Measurements from ENCODE around the gene NEK6.

Gene NEK6

DNA sequence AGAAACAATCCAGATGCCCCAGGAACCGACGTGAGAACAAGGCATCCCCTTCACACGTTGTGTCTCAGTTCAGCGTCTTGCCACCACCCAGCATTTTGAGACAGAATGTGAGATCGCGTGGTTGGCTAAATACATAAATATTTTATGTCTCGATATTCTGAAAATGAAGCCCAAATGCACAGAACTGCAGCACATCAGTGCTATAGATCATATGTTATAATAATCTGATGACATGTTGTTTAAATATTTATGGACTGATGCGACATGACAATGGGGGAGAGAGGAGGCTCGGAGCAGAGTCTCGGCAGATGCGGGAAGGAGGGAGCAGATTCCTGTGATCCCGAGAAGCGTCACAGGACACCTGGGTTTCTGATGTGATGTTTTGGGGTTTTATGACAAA is 10.9 kb downstream of the NEK6 start:
- Histone ChIP-seq H3K27ac (ENCODE audit: insufficient read depth, low read depth, low read length, poor library complexity, severe bottlenecking) (no peak overlapping the region), H3K36me3 (ENCODE audit: control insufficient read depth, insufficient read depth, low read length) (no peaks in the 10 kb centered on the region), H3K4me3 (ENCODE audit: insufficient read depth, low read depth, low read length) (no peak overlapping the region), H3K27me3 (ENCODE audit: control insufficient read depth, insufficient read depth, low read length, poor library complexity, severe bottlenecking) (no peaks in the 10 kb centered on the region), H3K4me1 (ENCODE audit: control insufficient read depth, insufficient read depth, low read length) (peaks cover 13% of the 10 kb centered on the region), H3K9me3 (ENCODE audit: control insufficient read depth, low read length) (no peaks in the 10 kb centered on the region)
- 94 to 96% methylated on average over 13 of the region's 13 CpGs for WGBS, 2 experiments

DNA sequence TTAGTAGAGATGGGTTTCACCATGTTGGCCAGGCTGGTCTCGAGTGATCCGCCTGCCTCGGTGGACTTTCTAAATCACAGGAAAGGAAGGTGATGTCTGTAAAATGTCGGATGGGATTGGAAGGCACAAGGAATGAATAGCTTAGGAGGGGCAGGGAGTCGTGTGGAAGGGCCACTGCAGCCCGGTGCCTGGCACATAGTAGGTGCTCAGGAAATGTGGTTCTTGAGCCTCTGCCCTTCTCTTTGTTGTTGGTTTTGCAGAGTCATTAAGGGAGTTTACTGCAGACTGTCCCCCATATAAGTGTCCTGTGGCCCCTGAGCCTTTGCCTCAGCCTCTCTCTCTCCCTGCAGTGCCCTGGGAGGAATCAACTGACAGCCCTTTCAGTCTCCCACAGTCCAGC is 11.8 kb downstream of the NEK6 start:
- Histone ChIP-seq H3K9me3 (ENCODE audit: control insufficient read depth, low read length) (no peaks in the 10 kb centered on the region), H3K27me3 (ENCODE audit: control insufficient read depth, insufficient read depth, low read length, poor library complexity, severe bottlenecking) (no peaks in the 10 kb centered on the region), H3K4me1 (ENCODE audit: control insufficient read depth, insufficient read depth, low read length) (peaks cover 13% of the 10 kb centered on the region), H3K36me3 (ENCODE audit: control insufficient read depth, insufficient read depth, low read length) (no peaks in the 10 kb centered on the region), H3K4me3 (ENCODE audit: insufficient read depth, low read depth, low read length) (no peak overlapping the region), H3K27ac (ENCODE audit: insufficient read depth, low read depth, low read length, poor library complexity, severe bottlenecking) (no peak overlapping the region)
- WGBS, 2 experiments, result 91% methylated on average over 6 of the region's 6 CpGs

DNA sequence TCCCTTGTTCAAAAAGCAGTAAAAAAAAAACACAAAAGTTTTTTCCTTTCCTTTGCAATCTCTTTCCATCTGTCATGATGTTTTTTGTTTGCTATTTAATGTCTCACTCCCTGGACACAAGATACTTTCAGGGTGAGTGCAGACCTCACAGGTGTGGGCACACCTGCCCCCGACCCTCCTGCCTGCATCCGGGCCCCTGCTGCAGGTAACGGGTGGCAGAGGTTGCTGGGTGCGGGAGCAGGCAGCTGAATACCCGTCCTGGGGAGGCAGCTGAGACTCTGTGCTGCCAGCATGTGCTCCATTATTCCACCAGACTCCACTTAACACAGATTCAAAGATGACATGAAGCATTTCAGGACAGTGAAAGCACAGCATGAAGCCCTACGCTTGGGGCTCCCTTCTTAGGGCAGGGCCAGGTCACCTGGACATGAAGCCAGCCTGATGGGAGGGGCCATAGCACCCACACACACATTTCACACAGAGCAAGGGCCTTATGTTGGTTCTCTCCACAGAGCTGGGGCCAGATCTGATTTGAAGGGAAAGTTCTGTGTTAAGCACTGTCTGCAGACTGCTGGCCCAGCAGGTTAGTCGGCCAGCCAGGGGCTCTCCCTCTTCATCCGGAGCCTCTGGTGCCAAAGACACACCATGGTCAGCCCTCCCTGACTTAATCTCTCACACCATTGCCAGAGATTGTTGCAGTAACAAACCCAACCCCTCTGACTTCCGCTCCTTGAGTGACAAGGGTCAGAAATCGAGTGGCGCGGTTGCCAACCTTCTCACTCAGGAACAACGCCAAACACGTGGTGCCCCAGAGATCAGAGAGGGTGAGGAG is 13.0 kb downstream of the NEK6 start:
- Histone ChIP-seq H3K27me3 (ENCODE audit: control insufficient read depth, insufficient read depth, low read length, poor library complexity, severe bottlenecking) (no peaks in the 10 kb centered on the region), H3K4me1 (ENCODE audit: control insufficient read depth, insufficient read depth, low read length) (peaks cover 13% of the 10 kb centered on the region), H3K36me3 (ENCODE audit: control insufficient read depth, insufficient read depth, low read length) (no peaks in the 10 kb centered on the region), H3K9me3 (ENCODE audit: control insufficient read depth, low read length) (no peaks in the 10 kb centered on the region), H3K27ac (ENCODE audit: insufficient read depth, low read depth, low read length, poor library complexity, severe bottlenecking) (no peak overlapping the region), H3K4me3 (ENCODE audit: insufficient read depth, low read depth, low read length) (no peak overlapping the region)
- WGBS, 2 experiments, result 85 to 87% methylated on average over 14 of the region's 14 CpGs

GRCh38 chr9:124271660-124272059 is 13.9 kb downstream of the NEK6 start:
- Histone ChIP-seq H3K9me3 (ENCODE audit: control insufficient read depth, low read length) (no peaks in the 10 kb centered on the region), H3K27ac (ENCODE audit: insufficient read depth, low read depth, low read length, poor library complexity, severe bottlenecking) (no peak overlapping the region), H3K36me3 (ENCODE audit: control insufficient read depth, insufficient read depth, low read length) (no peaks in the 10 kb centered on the region), H3K27me3 (ENCODE audit: control insufficient read depth, insufficient read depth, low read length, poor library complexity, severe bottlenecking) (no peaks in the 10 kb centered on the region), H3K4me3 (ENCODE audit: insufficient read depth, low read depth, low read length) (no peak overlapping the region), H3K4me1 (ENCODE audit: control insufficient read depth, insufficient read depth, low read length) (peaks cover 13% of the 10 kb centered on the region)
- WGBS, 2 experiments, result 83 to 84% methylated on average over 7 of the region's 7 CpGs

GRCh38 chr9:124272118-124272517 is 14.4 kb downstream of the NEK6 start:
- Histone ChIP-seq H3K36me3 (ENCODE audit: control insufficient read depth, insufficient read depth, low read length) (no peaks in the 10 kb centered on the region), H3K4me3 (ENCODE audit: insufficient read depth, low read depth, low read length) (no peak overlapping the region), H3K27me3 (ENCODE audit: control insufficient read depth, insufficient read depth, low read length, poor library complexity, severe bottlenecking) (no peaks in the 10 kb centered on the region), H3K9me3 (ENCODE audit: control insufficient read depth, low read length) (no peaks in the 10 kb centered on the region), H3K27ac (ENCODE audit: insufficient read depth, low read depth, low read length, poor library complexity, severe bottlenecking) (no peak overlapping the region), H3K4me1 (ENCODE audit: control insufficient read depth, insufficient read depth, low read length) (peaks cover 13% of the 10 kb centered on the region)
- 84 to 87% methylated on average over 7 of the region's 7 CpGs for WGBS, 2 experiments

GRCh38 chr9:124272979-124273378 is 15.2 kb downstream of the NEK6 start:
- Histone ChIP-seq H3K4me1 (ENCODE audit: control insufficient read depth, insufficient read depth, low read length) (peaks cover 13% of the 10 kb centered on the region), H3K27me3 (ENCODE audit: control insufficient read depth, insufficient read depth, low read length, poor library complexity, severe bottlenecking) (no peaks in the 10 kb centered on the region)
- WGBS, 2 experiments, result 94% methylated on average over 9 of the region's 9 CpGs

GRCh38 chr9:124273427-124274160 is 15.8 kb downstream of the NEK6 start:
- H3K27ac ChIP-seq (ENCODE audit: insufficient read depth, low read depth, low read length, poor library complexity, severe bottlenecking), result no peak overlapping the region
- WGBS, 2 experiments, result 91 to 92% methylated on average over 21 of the region's 21 CpGs

More at GRCh38 chr9:124272979-124273378, 15.2 kb downstream of the NEK6 start:
- Histone ChIP-seq H3K27ac (ENCODE audit: insufficient read depth, low read depth, low read length, poor library complexity, severe bottlenecking) (no peak overlapping the region), H3K4me3 (ENCODE audit: insufficient read depth, low read depth, low read length) (no peak overlapping the region), H3K36me3 (ENCODE audit: control insufficient read depth, insufficient read depth, low read length) (no peaks in the 10 kb centered on the region), H3K9me3 (ENCODE audit: control insufficient read depth, low read length) (no peaks in the 10 kb centered on the region)

GRCh38 chr9:124274226-124274625 is 16.5 kb downstream of the NEK6 start:
- Histone ChIP-seq H3K36me3 (ENCODE audit: control insufficient read depth, insufficient read depth, low read length) (no peaks in the 10 kb centered on the region), H3K27me3 (ENCODE audit: control insufficient read depth, insufficient read depth, low read length, poor library complexity, severe bottlenecking) (no peaks in the 10 kb centered on the region), H3K4me3 (ENCODE audit: insufficient read depth, low read depth, low read length) (no peak overlapping the region), H3K27ac (ENCODE audit: insufficient read depth, low read depth, low read length, poor library complexity, severe bottlenecking) (no peak overlapping the region), H3K9me3 (ENCODE audit: control insufficient read depth, low read length) (no peaks in the 10 kb centered on the region), H3K4me1 (ENCODE audit: control insufficient read depth, insufficient read depth, low read length) (peaks cover 13% of the 10 kb centered on the region)
- 92 to 94% methylated on average over 6 of the region's 6 CpGs for WGBS, 2 experiments

More at GRCh38 chr9:124273427-124274160, 15.8 kb downstream of the NEK6 start:
- H3K27me3 ChIP-seq (ENCODE audit: control insufficient read depth, insufficient read depth, low read length, poor library complexity, severe bottlenecking), result no peaks in the 10 kb centered on the region
- H3K36me3 ChIP-seq (ENCODE audit: control insufficient read depth, insufficient read depth, low read length), result no peaks in the 10 kb centered on the region
- H3K4me1 ChIP-seq (ENCODE audit: control insufficient read depth, insufficient read depth, low read length), result peaks cover 13% of the 10 kb centered on the region
- no peaks in the 10 kb centered on the region for H3K9me3 ChIP-seq (ENCODE audit: control insufficient read depth, low read length)
- H3K4me3 ChIP-seq (ENCODE audit: insufficient read depth, low read depth, low read length), result no peak overlapping the region

DNA sequence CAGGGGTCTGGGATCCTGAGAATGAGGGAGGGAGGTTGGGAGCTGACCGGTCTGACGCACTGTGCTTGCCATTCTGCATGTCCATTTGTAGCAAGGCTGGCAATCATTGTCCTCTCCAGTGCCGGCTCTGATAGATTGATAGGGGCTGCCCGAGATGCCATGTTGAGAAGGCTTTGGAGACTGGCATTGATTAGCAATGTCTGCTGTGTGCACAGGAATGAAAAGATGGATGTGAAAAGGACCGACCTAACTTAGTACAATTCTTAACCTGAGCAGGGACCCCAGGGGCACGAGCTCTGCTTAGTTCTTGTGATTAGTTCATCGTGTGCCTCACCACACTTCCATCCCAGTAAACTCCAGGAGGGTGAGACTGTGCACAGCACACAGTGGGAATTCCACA is 17.0 kb downstream of the NEK6 start:
- H3K4me1 ChIP-seq (ENCODE audit: control insufficient read depth, insufficient read depth, low read length), result peaks cover 13% of the 10 kb centered on the region
- H3K9me3 ChIP-seq (ENCODE audit: control insufficient read depth, low read length), result no peaks in the 10 kb centered on the region
- 92 to 93% methylated on average over 7 of the region's 7 CpGs for WGBS, 2 experiments
- H3K27me3 ChIP-seq (ENCODE audit: control insufficient read depth, insufficient read depth, low read length, poor library complexity, severe bottlenecking), result no peaks in the 10 kb centered on the region
- no peak overlapping the region for H3K27ac ChIP-seq (ENCODE audit: insufficient read depth, low read depth, low read length, poor library complexity, severe bottlenecking)
- H3K36me3 ChIP-seq (ENCODE audit: control insufficient read depth, insufficient read depth, low read length), result no peaks in the 10 kb centered on the region
- no peak overlapping the region for H3K4me3 ChIP-seq (ENCODE audit: insufficient read depth, low read depth, low read length)

DNA sequence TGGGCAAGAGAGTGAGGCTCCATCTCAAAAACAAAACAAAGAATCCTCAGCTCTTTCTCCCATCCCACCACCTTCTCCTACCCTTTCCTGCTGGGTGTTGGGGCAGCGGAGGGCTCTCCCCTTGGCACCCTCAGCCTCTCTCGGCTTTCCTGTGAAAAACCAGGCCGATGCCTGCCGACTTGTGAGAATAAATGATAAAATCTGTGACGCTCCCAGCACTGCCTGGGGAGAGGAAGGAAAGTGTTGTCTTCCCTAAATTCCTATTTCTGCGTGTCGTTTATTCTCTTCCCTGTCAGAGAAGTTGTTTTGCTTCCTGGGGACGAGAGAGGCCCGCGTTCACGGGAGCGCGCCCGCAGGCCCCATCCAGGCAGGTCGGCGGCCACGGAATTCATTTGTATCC is 19.7 kb downstream of the NEK6 start:
- Histone ChIP-seq H3K27ac (ENCODE audit: insufficient read depth, low read depth, low read length, poor library complexity, severe bottlenecking) (no peak overlapping the region), H3K36me3 (ENCODE audit: control insufficient read depth, insufficient read depth, low read length) (no peaks in the 10 kb centered on the region), H3K27me3 (ENCODE audit: control insufficient read depth, insufficient read depth, low read length, poor library complexity, severe bottlenecking) (no peaks in the 10 kb centered on the region), H3K4me1 (ENCODE audit: control insufficient read depth, insufficient read depth, low read length) (peaks cover 2% of the 10 kb centered on the region), H3K4me3 (ENCODE audit: insufficient read depth, low read depth, low read length) (no peak overlapping the region), H3K9me3 (ENCODE audit: control insufficient read depth, low read length) (no peaks in the 10 kb centered on the region)
- WGBS, 2 experiments, result 93 to 94% methylated on average over 17 of the region's 17 CpGs

Measured in ectodermal cell (in vitro differentiated cells).